ENCODE data around the gene ATP2A1.
"Not testable (repeated sequence)": the region's sequence is repeated elsewhere in the genome, so short reads cannot be mapped to it uniquely, and the experiment has no call there.

The ATP2A1 gene

GRCh38 chr16:28881565-28881964 lies 3.3 kb downstream of the ATP2A1 start:
- not testable (repeated sequence) for DNase-seq (ENCODE audit: low read depth in 3 of 3)

- no peak for DNase-seq (ENCODE audit: low read depth in 3 of 3)
Measured at GRCh38 chr16:28882551-28883160, 4.4 kb downstream of the ATP2A1 start.

- DNase-seq (ENCODE audit: low read depth in 3 of 3) = no peak
Measured at GRCh38 chr16:28883221-28883996, 5.1 kb downstream of the ATP2A1 start.

- no peak for DNase-seq (ENCODE audit: low read depth in 3 of 3)
Measured at GRCh38 chr16:28884045-28884444, 5.8 kb downstream of the ATP2A1 start.

- no peak for DNase-seq (ENCODE audit: low read depth in 3 of 3)
Measured at GRCh38 chr16:28886945-28887344, 8.7 kb downstream of the ATP2A1 start.

- not testable (repeated sequence) for DNase-seq (ENCODE audit: low read depth in 3 of 3)
Measured at GRCh38 chr16:28890355-28890754, 12.1 kb downstream of the ATP2A1 start.

- DNase-seq (ENCODE audit: low read depth in 3 of 3) = no peak
Measured at GRCh38 chr16:28891964-28892890, 13.9 kb downstream of the ATP2A1 start.

- no peak for DNase-seq (ENCODE audit: low read depth in 3 of 3)
Measured at GRCh38 chr16:28893291-28893690, 15.0 kb downstream of the ATP2A1 start.

GRCh38 chr16:28895609-28896008 lies 17.3 kb downstream of the ATP2A1 start:
- no peak for DNase-seq (ENCODE audit: low read depth in 3 of 3)

- no peak for DNase-seq (ENCODE audit: low read depth in 3 of 3)
Measured at GRCh38 chr16:28897826-28898225, 19.5 kb downstream of the ATP2A1 start.

- no peak for DNase-seq (ENCODE audit: low read depth in 3 of 3)
Measured at GRCh38 chr16:28898266-28898665, 20.0 kb downstream of the ATP2A1 start.

- DNase-seq (ENCODE audit: low read depth in 3 of 3) = no peak
Measured at GRCh38 chr16:28898942-28899341, 20.7 kb downstream of the ATP2A1 start.

- no peak for DNase-seq (ENCODE audit: low read depth in 3 of 3)
Measured at GRCh38 chr16:28899882-28900590, 21.7 kb downstream of the ATP2A1 start.

- DNase-seq (ENCODE audit: low read depth in 3 of 3) = no peak
Measured at GRCh38 chr16:28900601-28901000, 22.3 kb downstream of the ATP2A1 start.

- DNase-seq (ENCODE audit: low read depth in 3 of 3) = no peak
Measured at GRCh38 chr16:28901862-28902261, 23.6 kb downstream of the ATP2A1 start.

- no peak for DNase-seq (ENCODE audit: low read depth in 3 of 3)
Measured at GRCh38 chr16:28902909-28903308, 24.6 kb downstream of the ATP2A1 start.

GRCh38 chr16:28903344-28904042 lies 25.2 kb downstream of the ATP2A1 start:
- no peak for DNase-seq (ENCODE audit: low read depth in 3 of 3)

GRCh38 chr16:28904363-28904762 lies 26.1 kb downstream of the ATP2A1 start:
- DNase-seq (ENCODE audit: low read depth in 3 of 3) = no peak

- no peak for DNase-seq (ENCODE audit: low read depth in 3 of 3)
Measured at GRCh38 chr16:28904828-28905227, 26.5 kb downstream of the ATP2A1 start.

GRCh38 chr16:28905229-28905754 lies 27.0 kb downstream of the ATP2A1 start:
- DNase-seq (ENCODE audit: low read depth in 3 of 3) = no peak
